HG03565 (cell line): Measurements from ENCODE around the gene XG.
"Not testable (repeated sequence)": the region's sequence is repeated elsewhere in the genome, so short reads cannot be mapped to it uniquely, and the experiment has no call there.

Experiments used
- ATAC-seq: cut with Tn5 transposase; IDR thresholded peaks from one replicate; pipeline ENCODE4 v1.9.1; 2021; ENCODE audit warnings: mild to moderate bottlenecking, moderate library complexity; ENCODE audit not compliant: unreplicated experiment

XG gene

DNA sequence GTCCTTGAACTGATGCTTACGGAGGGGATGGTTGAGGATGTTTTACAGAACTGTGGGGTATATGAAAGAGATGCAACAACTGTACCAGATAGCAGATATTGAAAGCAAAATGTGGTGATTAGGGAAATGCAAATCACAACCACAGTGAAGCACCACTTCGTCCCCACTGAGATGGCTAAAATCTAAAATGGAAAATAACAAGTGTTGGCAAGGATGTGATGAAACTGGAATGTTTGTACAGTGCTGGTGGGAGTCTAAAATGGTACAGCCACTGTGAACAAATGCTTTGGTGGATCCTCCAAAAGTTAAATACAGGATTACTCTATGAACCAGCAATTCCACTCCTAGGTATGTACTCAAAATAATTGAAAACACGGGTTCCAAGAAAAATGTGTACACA lies 22.9 kb downstream of the XG start:
- no peak for ATAC-seq

GRCh38 chrX:2780472-2781225 lies 28.8 kb downstream of the XG start:
- not testable (repeated sequence) for ATAC-seq

GRCh38 chrX:2781226-2781571 lies 29.4 kb downstream of the XG start:
- ATAC-seq = no peak

DNA sequence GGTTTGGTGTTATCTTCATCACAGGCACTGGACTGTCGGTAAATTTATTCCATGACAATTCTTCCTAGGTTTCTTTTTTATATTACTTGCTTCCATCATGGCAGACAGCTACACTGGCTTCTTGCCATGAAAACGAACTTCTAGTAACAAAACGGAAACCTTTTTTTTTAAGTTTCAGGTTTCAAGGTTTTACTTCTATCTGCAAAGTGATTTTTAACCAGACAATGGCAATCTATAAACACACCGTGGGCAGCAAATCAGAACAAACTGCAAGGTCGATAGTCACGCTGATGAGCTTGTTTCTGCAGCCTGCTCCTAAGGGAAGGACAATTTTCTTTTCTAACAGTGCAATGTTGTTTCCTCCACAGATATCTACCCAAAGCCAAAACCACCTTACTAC lies 29.9 kb downstream of the XG start:
- ATAC-seq = no peak

- ATAC-seq = no peak
These were observed 30.3 kb downstream of the XG start for GRCh38 chrX:2782171-2782570.

DNA sequence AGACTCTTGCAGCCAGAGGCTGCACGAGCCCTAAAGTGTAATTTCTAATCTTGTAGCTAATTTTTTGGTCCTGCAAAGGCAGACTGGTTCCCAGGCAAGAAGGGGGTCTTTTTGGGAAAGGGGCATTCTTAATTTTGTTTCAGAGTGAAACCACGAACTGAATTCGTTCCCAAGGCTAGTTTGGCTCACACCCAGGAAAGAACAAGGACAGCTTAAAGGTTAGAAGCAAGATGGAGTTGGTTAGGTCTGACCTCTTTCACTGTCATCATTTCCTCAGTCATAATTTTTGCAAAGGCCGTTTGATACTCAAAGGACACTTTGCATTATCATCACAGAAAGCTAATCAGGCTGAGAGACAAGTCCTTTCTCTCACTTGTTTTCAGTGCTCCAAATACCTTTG lies 30.9 kb downstream of the XG start:
- no peak for ATAC-seq

GRCh38 chrX:2784026-2784425 lies 32.2 kb downstream of the XG start:
- ATAC-seq = no peak

DNA sequence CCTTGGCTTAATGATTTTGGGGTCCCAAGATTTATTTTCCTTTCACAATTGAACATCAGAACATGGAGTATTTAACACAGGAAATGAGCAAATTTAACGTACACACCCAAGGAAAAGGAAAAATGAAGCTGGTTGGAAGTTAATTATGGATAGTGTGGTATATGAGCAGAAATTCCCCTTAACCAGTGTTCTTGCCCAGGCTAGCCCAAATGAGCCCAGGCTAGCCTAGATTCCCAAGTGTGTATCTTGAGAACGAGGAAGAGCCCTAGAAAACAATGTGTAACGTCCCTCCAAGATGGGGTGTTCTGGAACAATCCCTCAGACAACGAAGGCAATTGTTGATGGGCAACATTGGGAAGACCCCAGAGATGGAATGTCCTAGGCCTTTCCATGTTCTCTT lies 33.7 kb downstream of the XG start:
- ATAC-seq = no peak

- no peak for ATAC-seq
These were observed 37.1 kb downstream of the XG start for GRCh38 chrX:2788980-2789379.

GRCh38 chrX:2789569-2789968 lies 37.7 kb downstream of the XG start:
- no peak for ATAC-seq

GRCh38 chrX:2793752-2794151 lies 41.9 kb downstream of the XG start:
- no peak for ATAC-seq

- no peak for ATAC-seq
These were observed 42.5 kb downstream of the XG start for GRCh38 chrX:2794336-2794735.

- not testable (repeated sequence) for ATAC-seq
These were observed 45.0 kb downstream of the XG start for GRCh38 chrX:2796808-2797207.

GRCh38 chrX:2799369-2799768 lies 47.5 kb downstream of the XG start:
- no peak for ATAC-seq

GRCh38 chrX:2799980-2800379 lies 48.1 kb downstream of the XG start:
- not testable (repeated sequence) for ATAC-seq

DNA sequence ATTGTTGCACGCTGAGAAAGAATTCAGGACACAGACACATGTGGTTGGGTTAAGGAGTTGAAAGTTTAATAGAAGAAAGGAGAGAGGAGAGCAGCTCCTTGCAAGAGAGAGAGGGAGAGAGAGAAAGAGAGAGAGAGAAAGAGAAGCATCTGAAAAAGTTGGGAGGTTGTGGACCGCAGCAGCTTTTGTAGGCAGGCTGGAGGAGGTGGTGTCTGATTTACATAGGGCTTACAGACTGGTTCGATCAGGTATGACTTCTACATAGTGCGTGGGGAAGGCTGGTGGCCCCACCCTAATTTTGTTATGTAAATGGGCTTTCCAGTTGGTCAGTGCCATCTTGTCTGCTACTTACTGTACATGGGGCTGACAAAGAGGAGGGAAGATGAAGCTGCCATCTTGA lies 49.4 kb downstream of the XG start:
- ATAC-seq = no peak

DNA sequence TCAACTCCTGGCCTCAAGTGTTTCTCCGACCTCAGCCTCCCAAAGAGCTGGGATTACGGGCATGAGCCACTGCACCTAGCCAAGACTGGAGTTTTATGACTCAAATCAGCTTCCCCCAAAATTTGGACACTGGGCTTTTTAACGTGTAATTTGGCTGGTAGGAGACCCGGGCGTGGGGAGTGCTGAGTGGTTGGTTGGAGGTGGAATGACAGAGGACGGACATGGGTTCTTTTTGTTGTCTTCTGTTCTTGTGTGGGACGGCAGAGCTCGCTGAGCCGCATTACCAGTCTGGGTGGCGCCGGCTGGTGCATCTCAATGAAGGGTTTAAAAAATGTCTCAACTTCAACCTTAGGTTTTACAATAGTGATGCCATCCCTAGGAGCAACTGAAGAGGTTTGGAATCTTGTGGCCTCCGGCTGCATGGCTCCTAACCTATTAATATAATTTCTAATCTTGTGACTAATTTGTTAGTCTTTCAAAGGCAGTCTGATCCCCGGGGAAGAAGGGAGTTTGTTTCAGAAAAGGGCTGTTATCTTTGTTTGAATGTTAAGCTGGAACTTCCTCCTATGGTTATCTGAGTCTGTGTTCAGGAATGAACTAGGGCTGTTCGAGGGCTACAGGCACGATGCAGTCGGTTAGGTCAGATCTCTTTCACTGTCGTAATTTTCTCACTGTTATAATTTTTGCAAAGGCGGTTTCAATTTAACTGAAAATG lies 50.7 kb downstream of the XG start:
- not testable (repeated sequence) for ATAC-seq

GRCh38 chrX:2803486-2803885 lies 51.6 kb downstream of the XG start:
- not testable (repeated sequence) for ATAC-seq

DNA sequence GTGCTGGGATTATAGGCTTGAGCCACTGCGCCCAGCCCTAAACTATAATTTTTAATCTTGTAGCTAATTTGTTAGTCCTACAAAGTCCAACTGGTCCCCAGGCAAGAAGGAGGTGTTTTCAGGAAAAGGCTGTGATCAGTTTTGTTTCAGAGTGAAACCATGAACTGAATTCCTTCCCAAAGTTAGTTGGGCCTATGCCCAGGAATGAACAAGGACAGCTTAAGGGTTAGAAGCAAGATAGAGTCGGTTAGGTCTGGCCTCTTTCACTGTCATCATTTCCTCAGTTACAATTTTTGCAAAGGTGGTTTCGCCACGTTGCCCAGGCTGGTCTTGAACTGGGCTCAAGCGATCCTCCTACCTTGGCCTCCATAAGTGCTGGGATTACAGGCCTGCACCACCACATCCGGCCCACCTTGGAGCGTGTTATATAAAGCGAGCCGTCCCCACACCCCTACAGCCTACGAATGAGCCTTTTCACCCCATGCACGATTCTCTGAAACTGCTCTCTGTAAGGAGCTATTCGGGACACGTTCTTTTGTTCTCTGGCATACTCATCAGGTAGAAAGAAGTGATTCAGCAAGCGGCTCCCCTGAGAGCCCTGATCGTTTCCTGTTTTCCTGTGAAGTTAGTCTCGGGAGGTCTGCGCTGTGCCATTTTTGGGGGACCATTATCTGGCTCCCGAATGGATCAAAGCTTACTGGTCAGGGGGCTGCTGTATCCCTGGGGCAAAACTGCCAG lies 52.4 kb downstream of the XG start:
- ATAC-seq = not testable (repeated sequence)

DNA sequence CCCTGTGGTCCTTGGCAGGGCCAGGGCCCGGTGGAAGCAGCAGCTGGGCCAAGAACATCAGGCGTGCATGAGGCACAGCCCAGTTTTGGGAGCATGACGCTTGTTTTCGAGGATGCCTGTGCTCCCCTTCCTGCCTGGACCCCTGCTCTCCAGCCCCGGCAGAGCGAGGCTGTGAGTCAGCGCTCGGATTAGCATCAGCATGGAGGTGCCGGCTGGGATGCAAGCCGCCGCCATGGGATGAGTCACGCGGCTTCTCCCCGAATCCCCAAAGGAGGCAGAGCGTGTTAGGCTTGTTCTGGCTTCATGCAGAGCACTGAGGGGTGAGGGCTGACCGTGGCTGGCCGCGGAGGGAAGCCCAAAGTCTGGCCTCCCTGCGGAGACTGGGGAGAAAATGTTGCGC lies 53.0 kb downstream of the XG start:
- ATAC-seq = not testable (repeated sequence)

GRCh38 chrX:2811271-2811670 lies 59.4 kb downstream of the XG start:
- ATAC-seq = no peak
